Fibroblast of lung (primary cell): ENCODE results near the gene SCP2.

Experiments
- EZH2 ChIP-seq: IDR thresholded peaks from 2 replicates; pipeline ENCODE4 v1.5.1; 2012; ENCODE audit warnings: low read length, control low read depth, mild to moderate bottlenecking; ENCODE audit errors: missing control alignments
- TF ChIP-seq, protein P1 (sequence below), 2 donors: IDR thresholded peaks in 1 of 2; conservative IDR thresholded peaks in 1 of 2; 1 replicate in 1 of 2; 2 replicates in 1 of 2; pipeline ENCODE4 v1.5.1; 2011 to 2012; ENCODE audit warnings: low read length in 2 of 2, control low read depth in 1 of 2, inconsistent platforms in 1 of 2, low read depth in 1 of 2, mild to moderate bottlenecking in 1 of 2

GRCh38 chr1:53080769-53081168 is 153.7 kb downstream of the SCP2 start:
- TF ChIP-seq, protein P1, sequence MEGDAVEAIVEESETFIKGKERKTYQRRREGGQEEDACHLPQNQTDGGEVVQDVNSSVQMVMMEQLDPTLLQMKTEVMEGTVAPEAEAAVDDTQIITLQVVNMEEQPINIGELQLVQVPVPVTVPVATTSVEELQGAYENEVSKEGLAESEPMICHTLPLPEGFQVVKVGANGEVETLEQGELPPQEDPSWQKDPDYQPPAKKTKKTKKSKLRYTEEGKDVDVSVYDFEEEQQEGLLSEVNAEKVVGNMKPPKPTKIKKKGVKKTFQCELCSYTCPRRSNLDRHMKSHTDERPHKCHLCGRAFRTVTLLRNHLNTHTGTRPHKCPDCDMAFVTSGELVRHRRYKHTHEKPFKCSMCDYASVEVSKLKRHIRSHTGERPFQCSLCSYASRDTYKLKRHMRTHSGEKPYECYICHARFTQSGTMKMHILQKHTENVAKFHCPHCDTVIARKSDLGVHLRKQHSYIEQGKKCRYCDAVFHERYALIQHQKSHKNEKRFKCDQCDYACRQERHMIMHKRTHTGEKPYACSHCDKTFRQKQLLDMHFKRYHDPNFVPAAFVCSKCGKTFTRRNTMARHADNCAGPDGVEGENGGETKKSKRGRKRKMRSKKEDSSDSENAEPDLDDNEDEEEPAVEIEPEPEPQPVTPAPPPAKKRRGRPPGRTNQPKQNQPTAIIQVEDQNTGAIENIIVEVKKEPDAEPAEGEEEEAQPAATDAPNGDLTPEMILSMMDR (conservative IDR thresholded peaks at IDR 0.05 in 1 of 2, IDR thresholded peaks at IDR 0.05 in 1 of 2; ENCODE audit: low read depth in 1 of 2, low read length in 2 of 2): no peak
- TF ChIP-seq EZH2: no peak
